Smooth muscle cell (in vitro differentiated cells): ENCODE results near the gene SKIC8. TPM values are rescaled to one million over a fixed set of nuclear protein-coding genes. Genes with fewer than 3 reads are reported as not detected.

ENCODE experiments used
- DNase-seq: peaks from one replicate; lab custom pipeline; 2025; ENCODE audit not compliant: unreplicated experiment; lab: John Stamatoyannopoulos, UW
- H2AFZ ChIP-seq: fragments of 200-600 bp; sonication (generic); 2 replicates; pipeline ENCODE4 v1.6.0; 2016; ENCODE audit warnings: antibody characterized with exemption, low read depth, mild to moderate bottlenecking
- H3F3A ChIP-seq: fragments of 200-600 bp; sonication (generic); 2 replicates; pipeline ENCODE4 v1.6.0; 2017; ENCODE audit warnings: antibody characterized with exemption, low read depth
- H3K27ac ChIP-seq: fragments of 200-600 bp; sonication (generic); 2 replicates; pipeline ENCODE4 v1.5.1; 2016; ENCODE audit warnings: low read depth, mild to moderate bottlenecking
- H3K27me3 ChIP-seq: fragments of 200-600 bp; sonication (generic); 2 replicates; pipeline ENCODE4 v1.6.1; 2016; ENCODE audit warnings: low read depth, mild to moderate bottlenecking
- H3K36me3 ChIP-seq: fragments of 200-600 bp; sonication (generic); 2 replicates; pipeline ENCODE4 v1.5.1; 2016; ENCODE audit warnings: low read depth
- H3K4me1 ChIP-seq: fragments of 200-600 bp; sonication (generic); 2 replicates; pipeline ENCODE4 v1.5.1; 2016; ENCODE audit warnings: low read depth
- H3K4me2 ChIP-seq: fragments of 200-600 bp; sonication (generic); 2 replicates; pipeline ENCODE4 v1.6.0; 2016; ENCODE audit warnings: mild to moderate bottlenecking
- H3K4me3 ChIP-seq: fragments of 200-600 bp; sonication (generic); 2 replicates; pipeline ENCODE4 v1.5.1; 2016; ENCODE audit warnings: mild to moderate bottlenecking
- H3K79me2 ChIP-seq: fragments of 200-600 bp; sonication (generic); 2 replicates; pipeline ENCODE4 v1.6.0; 2016; ENCODE audit warnings: low read depth, mild to moderate bottlenecking
- H3K9ac ChIP-seq: fragments of 200-600 bp; sonication (generic); 2 replicates; pipeline ENCODE4 v1.6.0; 2016; ENCODE audit warnings: low read depth
- H3K9me3 ChIP-seq: fragments of 200-600 bp; sonication (generic); replicated peaks from 2 replicates; pipeline ENCODE4 v1.5.1; 2016; ENCODE audit warnings: low read depth
- H4K20me1 ChIP-seq: fragments of 200-600 bp; sonication (generic); 2 replicates; pipeline ENCODE4 v1.6.0; 2016; ENCODE audit warnings: low read depth
- CTCF ChIP-seq: fragments of 200-600 bp; sonication (generic); IDR thresholded peaks from 2 replicates; pipeline ENCODE4 v1.5.1; 2017; ENCODE audit warnings: borderline replicate concordance, mild to moderate bottlenecking, antibody characterized with exemption; ENCODE audit not compliant: insufficient read depth, poor library complexity, severe bottlenecking
- WGBS: methylation state at CpG from one replicate; pipeline ENCODE4 v1.1.7; 2016; ENCODE audit warnings: low lambda C conversion rate; 5-methylcytosine and 5-hydroxymethylcytosine counted together
- polyA plus RNA-seq: library from polyadenylated mRNA; unstranded; fragments of >200 nt; fragmentation: Nextera tagmentation; extraction: Ambion mirVana; gene quantifications from 2 replicates; pipeline ENCODE4 v1.2.1, GENCODE V29; 2016
- total RNA-seq: library from RNA; depleted of rRNA; stranded (reverse); fragments of >200 nt; gene quantifications from 2 replicates; pipeline ENCODE4 v1.2.3, GENCODE V29; 2014

Gene SKIC8
- total and polyA plus RNA-seq, 2 experiments from 2014 or later, result 63.6 to 72.9 TPM

DNA sequence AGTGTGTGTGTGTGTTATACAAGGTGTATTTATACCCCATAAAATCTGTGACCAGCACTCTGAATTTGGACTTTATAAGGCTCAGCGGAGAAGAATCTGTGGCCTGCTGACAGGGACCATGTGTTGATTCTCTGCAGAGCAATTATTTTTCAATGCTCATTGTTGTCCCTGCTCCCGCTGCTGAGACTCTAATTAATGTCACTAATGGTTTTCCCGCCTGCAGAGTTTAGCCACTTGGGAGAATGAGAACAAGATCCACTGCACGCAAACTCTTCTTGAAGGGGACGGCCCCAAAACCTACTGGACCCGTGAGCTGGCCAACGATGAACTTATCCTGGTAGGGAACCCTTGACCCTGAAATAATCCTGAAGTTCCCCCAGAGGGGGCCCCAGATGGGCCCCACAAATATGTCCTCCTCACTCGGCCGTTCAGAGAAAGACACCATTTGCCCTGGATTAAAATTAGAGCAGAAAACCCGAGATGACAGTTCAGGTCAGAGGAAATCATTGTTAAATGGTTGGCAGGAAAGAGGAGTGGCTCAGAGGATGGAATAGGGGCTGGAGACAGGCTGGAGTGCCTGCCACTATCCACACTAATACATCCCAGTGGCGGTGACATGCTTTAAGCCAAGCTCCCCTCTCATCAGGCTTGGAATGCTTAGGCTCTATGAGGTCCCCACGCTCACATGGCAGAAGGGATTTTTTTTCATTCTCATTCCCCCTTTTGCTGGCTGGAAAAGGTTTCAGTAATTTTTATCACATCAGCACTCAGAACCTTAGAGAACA is 44.1 kb upstream of the SKIC8 start:
- TF ChIP-seq CTCF, result no peak
- no peak overlapping the region for H3K4me2 ChIP-seq
- H3K27ac ChIP-seq, result no peak overlapping the region
- H2AFZ ChIP-seq, result no peak overlapping the region
- no peaks in the 10 kb centered on the region for H3K9me3 ChIP-seq
- no peaks in the 10 kb centered on the region for H3F3A ChIP-seq
- H3K27me3 ChIP-seq, result peaks cover 57% of the 10 kb centered on the region
- H3K79me2 ChIP-seq, result no peaks in the 10 kb centered on the region
- no peaks in the 10 kb centered on the region for H4K20me1 ChIP-seq
- DNase-seq, result no peak
- WGBS, result 90% methylated on average over 12 of the region's 12 CpGs
- H3K36me3 ChIP-seq, result no peaks in the 10 kb centered on the region
- H3K9ac ChIP-seq, result no peak overlapping the region
- H3K4me1 ChIP-seq, result peaks cover 36% of the 10 kb centered on the region
- H3K4me3 ChIP-seq, result no peak overlapping the region

- Histone ChIP-seq H3K27ac (no peak overlapping the region), H3K9me3 (no peaks in the 10 kb centered on the region), H4K20me1 (no peaks in the 10 kb centered on the region), H3K4me3 (peak overlapping the region; percentile 4), H2AFZ (no peak overlapping the region), H3K4me2 (no peak overlapping the region), H3K9ac (no peak overlapping the region), H3K27me3 (peaks cover 72% of the 10 kb centered on the region), H3K36me3 (no peaks in the 10 kb centered on the region), H3K79me2 (no peaks in the 10 kb centered on the region), H3F3A (no peaks in the 10 kb centered on the region), H3K4me1 (peaks cover 32% of the 10 kb centered on the region)
- DNase-seq, result no peak
- WGBS, result 62% methylated on average over 5 of the region's 5 CpGs
- TF ChIP-seq CTCF, result no peak
Observed at GRCh38 chr15:78342021-78342420, 42.6 kb upstream of the SKIC8 start.

- Histone ChIP-seq H3F3A (no peaks in the 10 kb centered on the region), H3K9ac (no peak overlapping the region), H4K20me1 (no peaks in the 10 kb centered on the region), H3K4me1 (peaks cover 32% of the 10 kb centered on the region), H3K36me3 (no peaks in the 10 kb centered on the region), H3K79me2 (no peaks in the 10 kb centered on the region), H3K27ac (no peak overlapping the region), H3K9me3 (no peaks in the 10 kb centered on the region), H3K4me2 (peak overlapping the region; percentile 78), H3K27me3 (peaks cover 78% of the 10 kb centered on the region), H3K4me3 (peak overlapping the region; percentile 41), H2AFZ (no peak overlapping the region)
- TF ChIP-seq CTCF, result no peak
- no peak for DNase-seq
- WGBS, result 9% methylated on average over 51 of the region's 53 CpGs
Observed at GRCh38 chr15:78341057-78341987, 41.9 kb upstream of the SKIC8 start.
